WTC11 (cell line): ENCODE data around the gene ITGA2. TPM values are rescaled to one million over a fixed set of nuclear protein-coding genes. Genes with fewer than 3 reads are reported as not detected.

Source experiments
- CREM ChIP-seq: sonication (generic); formaldehyde crosslinking; IDR thresholded peaks from 2 replicates; pipeline ENCODE4 v1.8.1; 2022; ENCODE audit warnings: mild to moderate bottlenecking, missing genetic modification reagents, moderate library complexity
- E2F5 ChIP-seq: sonication (generic); formaldehyde crosslinking; IDR thresholded peaks from 2 replicates; pipeline ENCODE4 v1.8.1; 2022; ENCODE audit warnings: mild to moderate bottlenecking, moderate library complexity, missing genetic modification reagents
- EMX1 ChIP-seq: fragments of 250-450 bp; sonication (Bioruptor Pico); IDR thresholded peaks from 2 replicates; pipeline ENCODE4 v1.8.0; 2021; ENCODE audit warnings: mild to moderate bottlenecking
- FOXK1 ChIP-seq: sonication (generic); formaldehyde crosslinking; IDR thresholded peaks from 2 replicates; pipeline ENCODE4 v1.8.0; 2022; ENCODE audit warnings: mild to moderate bottlenecking, moderate library complexity, missing genetic modification reagents
- FOXP1 ChIP-seq: sonication (generic); formaldehyde crosslinking; IDR thresholded peaks from 2 replicates; pipeline ENCODE4 v1.8.0; 2022; ENCODE audit warnings: missing genetic modification reagents, mild to moderate bottlenecking, moderate library complexity, borderline replicate concordance
- GRHL2 ChIP-seq: fragments of 250-450 bp; sonication (Bioruptor Pico); IDR thresholded peaks from 2 replicates; pipeline ENCODE4 v1.8.0; 2022; ENCODE audit warnings: mild to moderate bottlenecking, moderate library complexity; ENCODE audit not compliant: insufficient replicate concordance, severe bottlenecking
- IRF1 ChIP-seq: sonication (generic); formaldehyde crosslinking; IDR thresholded peaks from 2 replicates; pipeline ENCODE4 v1.8.0; 2023; ENCODE audit warnings: missing genetic modification reagents
- RELA ChIP-seq: sonication (generic); formaldehyde crosslinking; IDR thresholded peaks from 2 replicates; pipeline ENCODE4 v1.8.1; 2022; ENCODE audit warnings: missing genetic modification reagents, mild to moderate bottlenecking, borderline replicate concordance
- SP1 ChIP-seq: sonication (generic); formaldehyde crosslinking; conservative IDR thresholded peaks from 2 replicates; pipeline ENCODE4 v1.8.1; 2022; ENCODE audit warnings: missing genetic modification reagents
- TCF7 ChIP-seq: sonication (generic); formaldehyde crosslinking; IDR thresholded peaks from 2 replicates; pipeline ENCODE4 v1.8.0; 2022; ENCODE audit warnings: mild to moderate bottlenecking, low read depth, missing genetic modification reagents, moderate library complexity
- TEAD1 ChIP-seq: sonication (generic); formaldehyde crosslinking; IDR thresholded peaks from 2 replicates; pipeline ENCODE4 v1.8.0; 2022; ENCODE audit warnings: mild to moderate bottlenecking, missing genetic modification reagents
- ZNF121 ChIP-seq: sonication (generic); formaldehyde crosslinking; IDR thresholded peaks from 2 replicates; pipeline ENCODE4 v1.8.0; 2023; ENCODE audit warnings: missing genetic modification reagents
- ZNF138 ChIP-seq: sonication (generic); formaldehyde crosslinking; conservative IDR thresholded peaks from 2 replicates; pipeline ENCODE4 v1.8.1; 2022; ENCODE audit warnings: mild to moderate bottlenecking, moderate library complexity, missing genetic modification reagents
- ZNF425 ChIP-seq: fragments of 250-450 bp; sonication (Bioruptor Pico); conservative IDR thresholded peaks from 2 replicates; pipeline ENCODE4 v1.9.0; 2021; ENCODE audit warnings: mild to moderate bottlenecking
- total RNA-seq: library from RNA; stranded (reverse); gene quantifications from 3 replicates; pipeline ENCODE4 v1.2.3, GENCODE V29; 2021
- TF ChIP-seq, protein P1 (sequence below): sonication (generic); formaldehyde crosslinking; IDR thresholded peaks from 2 replicates; pipeline ENCODE4 v1.8.0; 2023; ENCODE audit warnings: mild to moderate bottlenecking, missing genetic modification reagents
- TF ChIP-seq, protein P2 (sequence below): sonication (generic); formaldehyde crosslinking; IDR thresholded peaks from 2 replicates; pipeline ENCODE4 v1.8.0; 2022; ENCODE audit warnings: mild to moderate bottlenecking, missing genetic modification reagents
- TF ChIP-seq, protein P3 (sequence below): sonication (generic); formaldehyde crosslinking; IDR thresholded peaks from 2 replicates; pipeline ENCODE4 v1.8.0; 2022; ENCODE audit warnings: missing genetic modification reagents

The ITGA2 gene
- total RNA-seq, 1 experiment from 2014 or later: 5.5 TPM

DNA sequence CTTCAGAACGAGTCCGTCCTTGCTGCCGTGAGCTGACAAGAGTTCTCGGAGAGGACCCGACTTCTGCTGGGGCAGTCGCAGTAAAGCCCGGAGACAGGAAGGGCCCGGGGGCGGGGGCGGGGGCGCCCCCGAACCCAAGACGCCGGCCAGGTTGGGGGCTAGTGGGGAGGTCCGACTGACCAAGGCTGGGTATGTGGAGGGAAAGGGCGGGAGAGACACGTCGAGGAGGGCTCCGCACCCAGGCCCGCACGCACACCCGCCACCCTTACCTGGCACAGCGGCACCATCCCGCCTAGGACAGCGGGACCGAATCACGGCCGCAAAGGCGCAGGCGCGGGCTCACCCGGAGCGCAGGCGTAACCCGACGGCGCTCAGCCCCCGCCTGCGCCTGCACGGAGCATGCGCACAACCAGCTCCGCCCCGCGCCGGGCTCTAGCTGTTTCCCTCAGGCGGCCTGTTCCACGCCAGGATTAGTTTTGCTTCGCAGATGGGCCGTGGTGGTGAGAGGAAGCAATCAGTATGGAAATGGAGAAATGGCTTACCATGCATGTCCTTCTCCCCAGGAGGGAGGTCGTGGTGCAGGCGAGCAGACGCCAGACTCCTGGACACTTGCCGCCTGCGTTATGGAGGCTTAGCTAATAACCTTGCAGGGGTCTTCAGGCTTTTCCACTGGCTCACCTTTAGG lies 120.4 kb downstream of the ITGA2 start, which contains the start of gene MOCS2 (continued):
- TF ChIP-seq FOXP1: no peak
- 0 out of 2 replicates have a peak, but pooled peaks have one; percentile 46 for TF ChIP-seq E2F5
- no peak; the same call in 1 of the 2 replicates for TF ChIP-seq SP1 (CRISPR knock-in tag)
- TF ChIP-seq TEAD1 (CRISPR knock-in tag): peak; percentile 28; the same call in 1 of the 2 replicates
- no peak for TF ChIP-seq TCF7 (CRISPR knock-in tag)
- peak; percentile 37; the same call in 1 of the 2 replicates for TF ChIP-seq IRF1 (CRISPR knock-in tag)
- TF ChIP-seq ZNF138: no peak
- TF ChIP-seq ZNF425 (CRISPR knock-in tag): no peak
- TF ChIP-seq, protein P1, sequence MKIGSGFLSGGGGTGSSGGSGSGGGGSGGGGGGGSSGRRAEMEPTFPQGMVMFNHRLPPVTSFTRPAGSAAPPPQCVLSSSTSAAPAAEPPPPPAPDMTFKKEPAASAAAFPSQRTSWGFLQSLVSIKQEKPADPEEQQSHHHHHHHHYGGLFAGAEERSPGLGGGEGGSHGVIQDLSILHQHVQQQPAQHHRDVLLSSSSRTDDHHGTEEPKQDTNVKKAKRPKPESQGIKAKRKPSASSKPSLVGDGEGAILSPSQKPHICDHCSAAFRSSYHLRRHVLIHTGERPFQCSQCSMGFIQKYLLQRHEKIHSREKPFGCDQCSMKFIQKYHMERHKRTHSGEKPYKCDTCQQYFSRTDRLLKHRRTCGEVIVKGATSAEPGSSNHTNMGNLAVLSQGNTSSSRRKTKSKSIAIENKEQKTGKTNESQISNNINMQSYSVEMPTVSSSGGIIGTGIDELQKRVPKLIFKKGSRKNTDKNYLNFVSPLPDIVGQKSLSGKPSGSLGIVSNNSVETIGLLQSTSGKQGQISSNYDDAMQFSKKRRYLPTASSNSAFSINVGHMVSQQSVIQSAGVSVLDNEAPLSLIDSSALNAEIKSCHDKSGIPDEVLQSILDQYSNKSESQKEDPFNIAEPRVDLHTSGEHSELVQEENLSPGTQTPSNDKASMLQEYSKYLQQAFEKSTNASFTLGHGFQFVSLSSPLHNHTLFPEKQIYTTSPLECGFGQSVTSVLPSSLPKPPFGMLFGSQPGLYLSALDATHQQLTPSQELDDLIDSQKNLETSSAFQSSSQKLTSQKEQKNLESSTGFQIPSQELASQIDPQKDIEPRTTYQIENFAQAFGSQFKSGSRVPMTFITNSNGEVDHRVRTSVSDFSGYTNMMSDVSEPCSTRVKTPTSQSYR (CRISPR knock-in tag): no peak
- TF ChIP-seq RELA (CRISPR knock-in tag): no peak
- TF ChIP-seq CREM (CRISPR knock-in tag): peak; percentile 39; the same call in 1 of the 2 replicates
- TF ChIP-seq, protein P2, sequence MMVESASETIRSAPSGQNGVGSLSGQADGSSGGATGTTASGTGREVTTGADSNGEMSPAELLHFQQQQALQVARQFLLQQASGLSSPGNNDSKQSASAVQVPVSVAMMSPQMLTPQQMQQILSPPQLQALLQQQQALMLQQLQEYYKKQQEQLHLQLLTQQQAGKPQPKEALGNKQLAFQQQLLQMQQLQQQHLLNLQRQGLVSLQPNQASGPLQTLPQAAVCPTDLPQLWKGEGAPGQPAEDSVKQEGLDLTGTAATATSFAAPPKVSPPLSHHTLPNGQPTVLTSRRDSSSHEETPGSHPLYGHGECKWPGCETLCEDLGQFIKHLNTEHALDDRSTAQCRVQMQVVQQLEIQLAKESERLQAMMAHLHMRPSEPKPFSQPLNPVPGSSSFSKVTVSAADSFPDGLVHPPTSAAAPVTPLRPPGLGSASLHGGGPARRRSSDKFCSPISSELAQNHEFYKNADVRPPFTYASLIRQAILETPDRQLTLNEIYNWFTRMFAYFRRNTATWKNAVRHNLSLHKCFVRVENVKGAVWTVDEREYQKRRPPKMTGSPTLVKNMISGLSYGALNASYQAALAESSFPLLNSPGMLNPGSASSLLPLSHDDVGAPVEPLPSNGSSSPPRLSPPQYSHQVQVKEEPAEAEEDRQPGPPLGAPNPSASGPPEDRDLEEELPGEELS (CRISPR knock-in tag): peak; percentile 79
- peak; percentile 60 for TF ChIP-seq FOXK1 (CRISPR knock-in tag)
- TF ChIP-seq ZNF121 (CRISPR knock-in tag): 0 out of 2 replicates have a peak, but pooled peaks have one; percentile 4
- TF ChIP-seq GRHL2 (CRISPR knock-in tag): no peak
- TF ChIP-seq, protein P3, sequence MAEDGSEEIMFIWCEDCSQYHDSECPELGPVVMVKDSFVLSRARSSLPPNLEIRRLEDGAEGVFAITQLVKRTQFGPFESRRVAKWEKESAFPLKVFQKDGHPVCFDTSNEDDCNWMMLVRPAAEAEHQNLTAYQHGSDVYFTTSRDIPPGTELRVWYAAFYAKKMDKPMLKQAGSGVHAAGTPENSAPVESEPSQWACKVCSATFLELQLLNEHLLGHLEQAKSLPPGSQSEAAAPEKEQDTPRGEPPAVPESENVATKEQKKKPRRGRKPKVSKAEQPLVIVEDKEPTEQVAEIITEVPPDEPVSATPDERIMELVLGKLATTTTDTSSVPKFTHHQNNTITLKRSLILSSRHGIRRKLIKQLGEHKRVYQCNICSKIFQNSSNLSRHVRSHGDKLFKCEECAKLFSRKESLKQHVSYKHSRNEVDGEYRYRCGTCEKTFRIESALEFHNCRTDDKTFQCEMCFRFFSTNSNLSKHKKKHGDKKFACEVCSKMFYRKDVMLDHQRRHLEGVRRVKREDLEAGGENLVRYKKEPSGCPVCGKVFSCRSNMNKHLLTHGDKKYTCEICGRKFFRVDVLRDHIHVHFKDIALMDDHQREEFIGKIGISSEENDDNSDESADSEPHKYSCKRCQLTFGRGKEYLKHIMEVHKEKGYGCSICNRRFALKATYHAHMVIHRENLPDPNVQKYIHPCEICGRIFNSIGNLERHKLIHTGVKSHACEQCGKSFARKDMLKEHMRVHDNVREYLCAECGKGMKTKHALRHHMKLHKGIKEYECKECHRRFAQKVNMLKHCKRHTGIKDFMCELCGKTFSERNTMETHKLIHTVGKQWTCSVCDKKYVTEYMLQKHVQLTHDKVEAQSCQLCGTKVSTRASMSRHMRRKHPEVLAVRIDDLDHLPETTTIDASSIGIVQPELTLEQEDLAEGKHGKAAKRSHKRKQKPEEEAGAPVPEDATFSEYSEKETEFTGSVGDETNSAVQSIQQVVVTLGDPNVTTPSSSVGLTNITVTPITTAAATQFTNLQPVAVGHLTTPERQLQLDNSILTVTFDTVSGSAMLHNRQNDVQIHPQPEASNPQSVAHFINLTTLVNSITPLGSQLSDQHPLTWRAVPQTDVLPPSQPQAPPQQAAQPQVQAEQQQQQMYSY (CRISPR knock-in tag): peak; percentile 50; the same call in 1 of the 2 replicates
- no peak for TF ChIP-seq EMX1 (CRISPR knock-in tag)
- TF ChIP-seq, all 79 proteins: peak for 9
